HepG2 (cell line): ENCODE data around the gene CDT1. TPM values are rescaled to one million over a fixed set of nuclear protein-coding genes. Genes with fewer than 3 reads are reported as not detected.

Experiments
- BRCA1 ChIP-seq: sonication (generic); formaldehyde crosslinking; IDR thresholded peaks from 2 replicates; pipeline ENCODE4 v1.4.0; 2020; ENCODE audit warnings: missing genetic modification reagents
- CERS6 ChIP-seq: sonication (generic); formaldehyde crosslinking; IDR thresholded peaks from 2 replicates; pipeline ENCODE4 v1.5.0; 2020; ENCODE audit warnings: missing genetic modification reagents
- CHCHD3 ChIP-seq: sonication (generic); formaldehyde crosslinking; IDR thresholded peaks from 2 replicates; pipeline ENCODE4 v1.8.0; 2022; ENCODE audit warnings: mild to moderate bottlenecking, missing genetic modification reagents, moderate library complexity
- HOXA3 ChIP-seq: sonication (generic); formaldehyde crosslinking; IDR thresholded peaks from 2 replicates; pipeline ENCODE4 v1.5.0; 2020; ENCODE audit warnings: missing genetic modification reagents
- KLF13 ChIP-seq: sonication (generic); formaldehyde crosslinking; IDR thresholded peaks from 2 replicates; pipeline ENCODE4 v1.4.0; 2020; ENCODE audit warnings: mild to moderate bottlenecking, missing genetic modification reagents
- RARA ChIP-seq: IDR thresholded peaks from 2 replicates; pipeline ENCODE4 v1.6.1; 2016; ENCODE audit warnings: missing genetic modification reagents, missing compliant biosample characterization
- SNAPC2 ChIP-seq: sonication (generic); formaldehyde crosslinking; IDR thresholded peaks from 2 replicates; pipeline ENCODE4 v1.8.1; 2022; ENCODE audit warnings: mild to moderate bottlenecking, missing genetic modification reagents
- TOE1 ChIP-seq: sonication (generic); formaldehyde crosslinking; IDR thresholded peaks from 2 replicates; pipeline ENCODE4 v1.4.0; 2020; ENCODE audit warnings: mild to moderate bottlenecking, missing genetic modification reagents
- TP53 ChIP-seq: sonication (generic); formaldehyde crosslinking; conservative IDR thresholded peaks from 2 replicates; pipeline ENCODE4 v1.4.0; 2020; ENCODE audit warnings: missing genetic modification reagents
- ZHX1 ChIP-seq: sonication (generic); formaldehyde crosslinking; IDR thresholded peaks from 2 replicates; pipeline ENCODE4 v1.8.1; 2022; ENCODE audit warnings: low read depth, mild to moderate bottlenecking, missing genetic modification reagents
- ZMYM4 ChIP-seq: sonication (generic); formaldehyde crosslinking; IDR thresholded peaks from 2 replicates; pipeline ENCODE4 v1.8.1; 2023; ENCODE audit warnings: mild to moderate bottlenecking, missing genetic modification reagents
- ZNF256 ChIP-seq: sonication (generic); formaldehyde crosslinking; conservative IDR thresholded peaks from 2 replicates; pipeline ENCODE4 v1.4.0; 2020; ENCODE audit warnings: missing genetic modification reagents
- ZNF407 ChIP-seq: sonication (generic); formaldehyde crosslinking; IDR thresholded peaks from one replicate; pipeline ENCODE4 v1.5.1; 2020; ENCODE audit warnings: mild to moderate bottlenecking, missing genetic modification reagents; ENCODE audit errors: not compliant biosample characterization
- ZNF430 ChIP-seq: sonication (generic); formaldehyde crosslinking; IDR thresholded peaks from 2 replicates; pipeline ENCODE4 v1.9.0; 2021; ENCODE audit warnings: mild to moderate bottlenecking, missing genetic modification reagents
- ZNF468 ChIP-seq: sonication (generic); formaldehyde crosslinking; IDR thresholded peaks from 2 replicates; pipeline ENCODE4 v1.8.0; 2022; ENCODE audit warnings: mild to moderate bottlenecking, moderate library complexity, missing genetic modification reagents
- ZNF597 ChIP-seq: sonication (generic); formaldehyde crosslinking; IDR thresholded peaks from 2 replicates; pipeline ENCODE4 v1.5.0; 2020; ENCODE audit warnings: missing genetic modification reagents
- ZNF629 ChIP-seq: sonication (generic); formaldehyde crosslinking; conservative IDR thresholded peaks from 2 replicates; pipeline ENCODE4 v1.5.0; 2020; ENCODE audit warnings: missing genetic modification reagents
- polyA plus RNA-seq, 8 experiments: library from polyadenylated mRNA; depleted of rRNA in 3 of 8; stranded (reverse) in 7 of 8; unstranded in 1 of 8; fragments of >200 nt; fragmentation: Illumina TruSeq in 4 of 8; extraction: Trizol in 4 of 8; gene quantifications; 2 replicates each; pipeline versions ENCODE4 v1.2.1 to v1.2.3, GENCODE V29; 2011 to 2016; ENCODE audit warnings: low read depth in 4 of 8, missing spikeins in 1 of 8, mixed read lengths in 1 of 8; ENCODE audit not compliant: insufficient read depth in 1 of 8
- total RNA-seq, 5 experiments: library from RNA; depleted of rRNA; stranded (reverse); fragments of >200 nt; fragmentation: Illumina TruSeq; extraction: Trizol; gene quantifications; 2 replicates each; pipeline ENCODE4 v1.2.3, GENCODE V29; 2016; ENCODE audit warnings: low read depth in 1 of 5

The CDT1 gene
- total and polyA plus RNA-seq, 2 of the 13 experiments (the other 11 are each of a cell fraction or from before 2014, with no cell fraction given), result 23.1 to 23.8 TPM

- TF ChIP-seq SNAPC2 (CRISPR knock-in tag), result no peak
- TF ChIP-seq CHCHD3, result no peak
- TF ChIP-seq BRCA1 (CRISPR knock-in tag), result no peak
- peak; percentile 85 for TF ChIP-seq HOXA3 (CRISPR knock-in tag)
- TF ChIP-seq TP53 (CRISPR knock-in tag), result no peak
- peak; percentile 48 for TF ChIP-seq ZNF629
- TF ChIP-seq TOE1, result peak; percentile 35; the same call in 1 of the 2 replicates
- no peak for TF ChIP-seq KLF13
- TF ChIP-seq ZNF468, result 0 out of 2 replicates have a peak, but pooled peaks have one; percentile 46
- TF ChIP-seq ZHX1, result no peak
- peak; percentile 73 for TF ChIP-seq ZNF407 (CRISPR knock-in tag)
- peak; percentile 27; the same call in 1 of the 2 replicates for TF ChIP-seq ZMYM4
- no peak for TF ChIP-seq CERS6 (CRISPR knock-in tag)
- TF ChIP-seq RARA, result no peak; the same call in 1 of the 2 replicates
- TF ChIP-seq ZNF256 (CRISPR knock-in tag), result 0 out of 2 replicates have a peak, but pooled peaks have one; percentile 67
- TF ChIP-seq ZNF597, result peak; percentile 33; the same call in 1 of the 2 replicates
- no peak for TF ChIP-seq ZNF430 (CRISPR knock-in tag)
Measured at GRCh38 chr16:88803264-88803987, at the start of gene CDT1 (continued).
